Nephron (organoid): ENCODE measurements around the gene WFDC10A.
"Not testable (repeated sequence)": the region's sequence is repeated elsewhere in the genome, so short reads cannot be mapped to it uniquely, and the experiment has no call there.

Experiments used
- H3K27ac Mint-ChIP-seq, 3 experiments: 2 replicates each; pipeline ENCODE4 v1.8.0; 2020; ENCODE audit warnings: mixed read lengths in 3 of 3, mild to moderate bottlenecking in 2 of 3, moderate library complexity in 1 of 3
- H3K27me3 Mint-ChIP-seq: 2 replicates; pipeline ENCODE4 v1.8.0; 2021; ENCODE audit warnings: low read depth, mild to moderate bottlenecking, moderate library complexity, mixed read lengths
- H3K36me3 Mint-ChIP-seq: 2 replicates; pipeline ENCODE4 v1.8.0; 2020; ENCODE audit warnings: low read depth, mixed read lengths
- H3K4me1 Mint-ChIP-seq: 2 replicates; pipeline ENCODE4 v1.8.0; 2020; ENCODE audit warnings: mixed read lengths
- H3K4me3 Mint-ChIP-seq, 3 experiments: 2 replicates each; pipeline ENCODE4 v1.8.0; 2020; ENCODE audit warnings: mild to moderate bottlenecking in 3 of 3, mixed read lengths in 3 of 3, moderate library complexity in 2 of 3
- H3K9me3 Mint-ChIP-seq: 2 replicates; pipeline ENCODE4 v1.8.0; 2020; ENCODE audit warnings: mixed read lengths
- CTCF ChIP-seq, 3 experiments: fragments of 200-600 bp; sonication (generic); IDR thresholded peaks; one replicate each; pipeline ENCODE4 v1.5.0; 2021; ENCODE audit warnings: antibody characterized with exemption in 3 of 3; ENCODE audit not compliant: unreplicated experiment in 3 of 3

WFDC10A gene

GRCh38 chr20:45636513-45636912, 7.0 kb downstream of the WFDC10A start:
- no peak overlapping the region for H3K27ac Mint-ChIP-seq
- H3K27me3 Mint-ChIP-seq, result peaks cover 17% of the 10 kb centered on the region
- no peaks in the 10 kb centered on the region for H3K9me3 Mint-ChIP-seq
- no peaks in the 10 kb centered on the region for H3K4me1 Mint-ChIP-seq
- TF ChIP-seq CTCF (IDR thresholded peaks at IDR 0.05; ENCODE audit: unreplicated experiment in 3 of 3), result no peak
- H3K4me3 Mint-ChIP-seq, result no peak overlapping the region
- no peaks in the 10 kb centered on the region for H3K36me3 Mint-ChIP-seq

- H3K9me3 Mint-ChIP-seq, result no peaks in the 10 kb centered on the region
- H3K4me1 Mint-ChIP-seq, result no peaks in the 10 kb centered on the region
- H3K27me3 Mint-ChIP-seq, result peaks cover 11% of the 10 kb centered on the region
- H3K36me3 Mint-ChIP-seq, result no peaks in the 10 kb centered on the region
- no peak overlapping the region for H3K4me3 Mint-ChIP-seq
- no peak overlapping the region for H3K27ac Mint-ChIP-seq
- no peak for TF ChIP-seq CTCF (IDR thresholded peaks at IDR 0.05; ENCODE audit: unreplicated experiment in 3 of 3)
These were observed 10.1 kb downstream of the WFDC10A start for GRCh38 chr20:45639687-45640086.

- peaks cover 11% of the 10 kb centered on the region for H3K27me3 Mint-ChIP-seq
- H3K4me1 Mint-ChIP-seq, H3K4me3 Mint-ChIP-seq, H3K36me3 Mint-ChIP-seq, H3K27ac Mint-ChIP-seq, H3K9me3 Mint-ChIP-seq: not testable (repeated sequence)
These were observed 11.5 kb downstream of the WFDC10A start for GRCh38 chr20:45641076-45641475.

GRCh38 chr20:45645869-45646268, 16.3 kb downstream of the WFDC10A start:
- H3K36me3 Mint-ChIP-seq, H3K27me3 Mint-ChIP-seq, H3K4me3 Mint-ChIP-seq, H3K27ac Mint-ChIP-seq, H3K9me3 Mint-ChIP-seq, H3K4me1 Mint-ChIP-seq: not testable (repeated sequence)

- H3K4me1 Mint-ChIP-seq, result no peaks in the 10 kb centered on the region
- no peak overlapping the region for H3K4me3 Mint-ChIP-seq
- H3K27ac Mint-ChIP-seq, result no peak overlapping the region
- H3K27me3 Mint-ChIP-seq, result peaks cover 3% of the 10 kb centered on the region
- no peaks in the 10 kb centered on the region for H3K9me3 Mint-ChIP-seq
- no peak for TF ChIP-seq CTCF (IDR thresholded peaks at IDR 0.05; ENCODE audit: unreplicated experiment in 3 of 3)
- no peaks in the 10 kb centered on the region for H3K36me3 Mint-ChIP-seq
These were observed 17.3 kb downstream of the WFDC10A start for GRCh38 chr20:45646875-45647274.

- Mint-ChIP-seq H3K4me3 (no peak overlapping the region), H3K27me3 (peaks cover 3% of the 10 kb centered on the region), H3K36me3 (no peaks in the 10 kb centered on the region), H3K27ac (no peak overlapping the region), H3K9me3 (no peaks in the 10 kb centered on the region), H3K4me1 (no peaks in the 10 kb centered on the region)
- no peak for TF ChIP-seq CTCF (IDR thresholded peaks at IDR 0.05; ENCODE audit: unreplicated experiment in 3 of 3)
These were observed 18.0 kb downstream of the WFDC10A start for GRCh38 chr20:45647441-45648050.

- Mint-ChIP-seq H3K27ac (no peak overlapping the region), H3K27me3 (peaks cover 12% of the 10 kb centered on the region), H3K4me3 (no peak overlapping the region), H3K36me3 (no peaks in the 10 kb centered on the region), H3K4me1 (no peaks in the 10 kb centered on the region), H3K9me3 (no peaks in the 10 kb centered on the region)
- no peak for TF ChIP-seq CTCF (IDR thresholded peaks at IDR 0.05; ENCODE audit: unreplicated experiment in 3 of 3)
These were observed 19.8 kb downstream of the WFDC10A start for GRCh38 chr20:45649312-45649863.

- not testable (repeated sequence) for H3K4me3 Mint-ChIP-seq
These were observed 22.2 kb downstream of the WFDC10A start for GRCh38 chr20:45651726-45652125.

GRCh38 chr20:45657038-45657437, 27.5 kb downstream of the WFDC10A start:
- not testable (repeated sequence) for H3K4me1 Mint-ChIP-seq, H3K4me3 Mint-ChIP-seq, H3K36me3 Mint-ChIP-seq, H3K27ac Mint-ChIP-seq, H3K27me3 Mint-ChIP-seq
- H3K9me3 Mint-ChIP-seq, result peaks cover 21% of the 10 kb centered on the region

More at GRCh38 chr20:45651726-45652125, 22.2 kb downstream of the WFDC10A start:
- peaks cover 12% of the 10 kb centered on the region for H3K27me3 Mint-ChIP-seq
- H3K36me3 Mint-ChIP-seq, H3K9me3 Mint-ChIP-seq, H3K27ac Mint-ChIP-seq, H3K4me1 Mint-ChIP-seq: not testable (repeated sequence)
